Endodermal cell (in vitro differentiated cells): ENCODE measurements around the gene FRAT2. TPM values are rescaled to one million over a fixed set of nuclear protein-coding genes. Genes with fewer than 3 reads are reported as not detected.
A peak's percentile ranks its signal among the peaks of the same experiment; 100 is the strongest.

Experiments
- DNase-seq: peaks from one replicate; pipeline ENCODE4 v3.0.0-alpha.2; 2017
- H3K27ac ChIP-seq: 2 replicates; pipeline ENCODE4 v1.5.1; 2013; ENCODE audit warnings: mild to moderate bottlenecking, low read depth, low read length, moderate library complexity
- H3K27me3 ChIP-seq: 2 replicates; pipeline ENCODE4 v1.6.1; 2013; ENCODE audit warnings: mild to moderate bottlenecking, low read length, moderate library complexity; ENCODE audit not compliant: insufficient read depth, control insufficient read depth, poor library complexity, severe bottlenecking
- H3K36me3 ChIP-seq: 2 replicates; pipeline ENCODE4 v1.7.0; 2013; ENCODE audit warnings: mild to moderate bottlenecking, low read length, moderate library complexity; ENCODE audit not compliant: control insufficient read depth, insufficient read depth
- H3K4me1 ChIP-seq: one replicate; pipeline ENCODE4 v1.7.0; 2013; ENCODE audit warnings: low read length; ENCODE audit not compliant: control insufficient read depth, insufficient read depth
- H3K4me3 ChIP-seq: 2 replicates; pipeline ENCODE4 v1.5.1; 2013; ENCODE audit warnings: mild to moderate bottlenecking, low read length, moderate library complexity
- H3K9ac ChIP-seq: 2 replicates; pipeline ENCODE4 v1.6.1; 2013; ENCODE audit warnings: mild to moderate bottlenecking, low read length, moderate library complexity; ENCODE audit not compliant: poor library complexity, severe bottlenecking; ENCODE audit errors: extremely low read depth
- H3K9me3 ChIP-seq: 2 replicates; pipeline ENCODE4 v1.6.1; 2013; ENCODE audit warnings: mild to moderate bottlenecking, low read length, moderate library complexity; ENCODE audit not compliant: control insufficient read depth
- H3K27ac Mint-ChIP-seq: 2 replicates; pipeline ENCODE4 v1.8.0; 2020; ENCODE audit warnings: mixed read lengths
- H3K27me3 Mint-ChIP-seq: 2 replicates; pipeline ENCODE4 v1.8.0; 2021; ENCODE audit warnings: mild to moderate bottlenecking, mixed read lengths; ENCODE audit not compliant: insufficient read depth
- H3K36me3 Mint-ChIP-seq: 2 replicates; pipeline ENCODE4 v1.8.0; 2020; ENCODE audit warnings: low read depth, mixed read lengths
- H3K4me1 Mint-ChIP-seq: 2 replicates; pipeline ENCODE4 v1.8.0; 2020; ENCODE audit warnings: mixed read lengths
- H3K4me3 Mint-ChIP-seq: 2 replicates; pipeline ENCODE4 v1.8.0; 2020; ENCODE audit warnings: mild to moderate bottlenecking, moderate library complexity, mixed read lengths
- H3K9me3 Mint-ChIP-seq: 2 replicates; pipeline ENCODE4 v1.8.0; 2020; ENCODE audit warnings: mild to moderate bottlenecking, mixed read lengths
- CTCF ChIP-seq: fragments of 200-600 bp; sonication (generic); conservative IDR thresholded peaks from 2 replicates; pipeline ENCODE4 v1.5.0; 2021; ENCODE audit warnings: antibody characterized with exemption, mild to moderate bottlenecking
- WGBS, 2 experiments: methylation state at CpG; one replicate each; pipeline versions ENCODE4 v1.1.5 to v1.1.7; 2013; ENCODE audit warnings: missing lambda C conversion rate in 2 of 2, mixed read lengths in 1 of 2; ENCODE audit not compliant: insufficient coverage in 1 of 2, insufficient read length in 1 of 2; 5-methylcytosine and 5-hydroxymethylcytosine counted together
- total RNA-seq, 2 donors: library from RNA; stranded (reverse); fragmentation: NEBNext Ultra II Directional in 1 of 2; extraction: Animal tissue kit (Norgen Biotek cat#: 25700) in 1 of 2; gene quantifications; 2 replicates in 1 of 2; 3 replicates in 1 of 2; pipeline ENCODE4 v1.2.1, GENCODE V29; 2021

FRAT2 gene
- total RNA-seq, 2 donors from 2014 or later, result 31.0 to 35.2 TPM

GRCh38 chr10:97328646-97329453 is 5.7 kb downstream of the FRAT2 start:
- H3K9ac ChIP-seq, result no peak overlapping the region
- H3K4me3 Mint-ChIP-seq, result no peak overlapping the region
- DNase-seq, result no peak
- H3K36me3 ChIP-seq, result peaks cover 3% of the 10 kb centered on the region
- H3K4me1 ChIP-seq, result peaks cover 9% of the 10 kb centered on the region
- no peaks in the 10 kb centered on the region for H3K9me3 ChIP-seq
- H3K9me3 Mint-ChIP-seq, result no peaks in the 10 kb centered on the region
- peaks cover 1% of the 10 kb centered on the region for H3K27me3 Mint-ChIP-seq
- no peak overlapping the region for H3K27ac ChIP-seq
- H3K4me3 ChIP-seq, result peak overlapping the region; percentile 48
- no peaks in the 10 kb centered on the region for H3K27me3 ChIP-seq
- peaks cover 16% of the 10 kb centered on the region for H3K36me3 Mint-ChIP-seq
- peak overlapping the region; percentile 84 for H3K27ac Mint-ChIP-seq
- H3K4me1 Mint-ChIP-seq, result peaks cover 54% of the 10 kb centered on the region
- TF ChIP-seq CTCF, result no peak
- WGBS, 2 experiments, result 89 to 100% methylated on average over 3 of the region's 3 CpGs

- peaks cover 16% of the 10 kb centered on the region for H3K36me3 Mint-ChIP-seq
These were observed 6.9 kb downstream of the FRAT2 start for GRCh38 chr10:97327348-97328294.

More at GRCh38 chr10:97327348-97328294, 6.9 kb downstream of the FRAT2 start:
- Histone ChIP-seq H3K9me3 (no peaks in the 10 kb centered on the region), H3K9ac (no peak overlapping the region), H3K27me3 (no peaks in the 10 kb centered on the region), H3K27ac (no peak overlapping the region), H3K4me3 (no peak overlapping the region), H3K36me3 (peaks cover 3% of the 10 kb centered on the region), H3K4me1 (peaks cover 9% of the 10 kb centered on the region)
- H3K4me1 Mint-ChIP-seq, result peaks cover 54% of the 10 kb centered on the region
- H3K9me3 Mint-ChIP-seq, result no peaks in the 10 kb centered on the region
- peaks cover 1% of the 10 kb centered on the region for H3K27me3 Mint-ChIP-seq
- DNase-seq, result peak; percentile 51
- H3K4me3 Mint-ChIP-seq, result peak overlapping the region; percentile 2
- WGBS, 2 experiments, result 75 to 76% methylated on average over 5 to 6 of the region's 7 CpGs
- H3K27ac Mint-ChIP-seq, result peak overlapping the region; percentile 84
- no peak for TF ChIP-seq CTCF
